SK-N-SH treated with all-trans-retinoic acid at 6 μM for 48 hours (cell line): ENCODE measurements around the gene MED27.

Source experiments
- ATAC-seq: fragments of 200-7000 bp; cut with Tn5 transposase; 3 replicates; pipeline ENCODE4 v1.9.1; 2020; ENCODE audit warnings: mild to moderate bottlenecking, moderate library complexity
- BACH2 ChIP-seq: fragments of 250-450 bp; sonication (Bioruptor Pico); IDR thresholded peaks from 2 replicates; pipeline ENCODE4 v1.9.0; 2021; ENCODE audit warnings: mild to moderate bottlenecking, borderline replicate concordance
- CSDC2 ChIP-seq: fragments of 250-450 bp; sonication (Bioruptor Pico); IDR thresholded peaks from 2 replicates; pipeline ENCODE4 v1.5.0; 2020; ENCODE audit warnings: mild to moderate bottlenecking, moderate library complexity
- ESRRG ChIP-seq: fragments of 250-450 bp; sonication (Bioruptor Pico); IDR thresholded peaks from 2 replicates; pipeline ENCODE4 v1.6.1; 2021; ENCODE audit warnings: mild to moderate bottlenecking
- GLIS3 ChIP-seq: fragments of 250-450 bp; sonication (Bioruptor Pico); IDR thresholded peaks from 2 replicates; pipeline ENCODE4 v1.5.0; 2020; ENCODE audit warnings: mild to moderate bottlenecking, moderate library complexity
- ISL1 ChIP-seq: fragments of 250-450 bp; sonication (Bioruptor Pico); IDR thresholded peaks from 2 replicates; pipeline ENCODE4 v2.1.2; 2022; ENCODE audit warnings: mild to moderate bottlenecking, moderate library complexity
- OSR1 ChIP-seq: fragments of 250-450 bp; sonication (Bioruptor Pico); IDR thresholded peaks from 2 replicates; pipeline ENCODE4 v1.8.0; 2022; ENCODE audit warnings: moderate library complexity, mild to moderate bottlenecking, inconsistent platforms
- POU6F1 ChIP-seq: fragments of 250-450 bp; sonication (Bioruptor Pico); IDR thresholded peaks from 2 replicates; pipeline ENCODE4 v1.8.0; 2021; ENCODE audit warnings: low read depth, mild to moderate bottlenecking, moderate library complexity, borderline replicate concordance
- PPARA ChIP-seq: fragments of 250-450 bp; sonication (Bioruptor Pico); IDR thresholded peaks from 2 replicates; pipeline ENCODE4 v1.5.0; 2020; ENCODE audit warnings: mild to moderate bottlenecking, borderline replicate concordance
- RARB ChIP-seq: fragments of 250-450 bp; sonication (Bioruptor Pico); IDR thresholded peaks from 2 replicates; pipeline ENCODE4 v1.8.0; 2021; ENCODE audit warnings: mild to moderate bottlenecking, moderate library complexity
- SNAI2 ChIP-seq: fragments of 250-450 bp; sonication (Bioruptor Pico); IDR thresholded peaks from 2 replicates; pipeline ENCODE4 v1.5.0; 2020; ENCODE audit warnings: mild to moderate bottlenecking, moderate library complexity
- TCF4 ChIP-seq: fragments of 250-450 bp; sonication (Bioruptor Pico); IDR thresholded peaks from 2 replicates; pipeline ENCODE4 v1.8.0; 2021; ENCODE audit warnings: mild to moderate bottlenecking, moderate library complexity, borderline replicate concordance
- TOX ChIP-seq: fragments of 250-450 bp; sonication (Bioruptor Pico); IDR thresholded peaks from 2 replicates; pipeline ENCODE4 v1.8.0; 2021; ENCODE audit warnings: mild to moderate bottlenecking, moderate library complexity, borderline replicate concordance
- TSHZ2 ChIP-seq: fragments of 250-450 bp; sonication (Bioruptor Pico); IDR thresholded peaks from 2 replicates; pipeline ENCODE4 v1.5.0; 2020; ENCODE audit warnings: mild to moderate bottlenecking, moderate library complexity
- ZC3H10 ChIP-seq: fragments of 250-450 bp; sonication (Bioruptor Pico); IDR thresholded peaks from 2 replicates; pipeline ENCODE4 v1.5.1; 2021; ENCODE audit warnings: mild to moderate bottlenecking, moderate library complexity
- ZFP30 ChIP-seq: fragments of 450-650 bp; formaldehyde crosslinking; IDR thresholded peaks from 2 replicates; pipeline ENCODE4 v1.5.0; 2022; ENCODE audit warnings: mild to moderate bottlenecking, moderate library complexity
- ZNF565 ChIP-seq: fragments of 450-650 bp; formaldehyde crosslinking; conservative IDR thresholded peaks from 2 replicates; pipeline ENCODE4 v1.5.0; 2020; ENCODE audit warnings: low read depth, mild to moderate bottlenecking, moderate library complexity
- ZNF8 ChIP-seq: fragments of 450-650 bp; formaldehyde crosslinking; IDR thresholded peaks from 2 replicates; pipeline ENCODE4 v1.5.0; 2020; ENCODE audit warnings: mild to moderate bottlenecking, moderate library complexity
- TF ChIP-seq, protein P1 (sequence below): fragments of 250-450 bp; sonication (Bioruptor Pico); IDR thresholded peaks from 2 replicates; pipeline ENCODE4 v1.5.1; 2021; ENCODE audit warnings: mild to moderate bottlenecking, moderate library complexity

MED27 gene, protein sequence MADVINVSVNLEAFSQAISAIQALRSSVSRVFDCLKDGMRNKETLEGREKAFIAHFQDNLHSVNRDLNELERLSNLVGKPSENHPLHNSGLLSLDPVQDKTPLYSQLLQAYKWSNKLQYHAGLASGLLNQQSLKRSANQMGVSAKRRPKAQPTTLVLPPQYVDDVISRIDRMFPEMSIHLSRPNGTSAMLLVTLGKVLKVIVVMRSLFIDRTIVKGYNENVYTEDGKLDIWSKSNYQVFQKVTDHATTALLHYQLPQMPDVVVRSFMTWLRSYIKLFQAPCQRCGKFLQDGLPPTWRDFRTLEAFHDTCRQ

DNA sequence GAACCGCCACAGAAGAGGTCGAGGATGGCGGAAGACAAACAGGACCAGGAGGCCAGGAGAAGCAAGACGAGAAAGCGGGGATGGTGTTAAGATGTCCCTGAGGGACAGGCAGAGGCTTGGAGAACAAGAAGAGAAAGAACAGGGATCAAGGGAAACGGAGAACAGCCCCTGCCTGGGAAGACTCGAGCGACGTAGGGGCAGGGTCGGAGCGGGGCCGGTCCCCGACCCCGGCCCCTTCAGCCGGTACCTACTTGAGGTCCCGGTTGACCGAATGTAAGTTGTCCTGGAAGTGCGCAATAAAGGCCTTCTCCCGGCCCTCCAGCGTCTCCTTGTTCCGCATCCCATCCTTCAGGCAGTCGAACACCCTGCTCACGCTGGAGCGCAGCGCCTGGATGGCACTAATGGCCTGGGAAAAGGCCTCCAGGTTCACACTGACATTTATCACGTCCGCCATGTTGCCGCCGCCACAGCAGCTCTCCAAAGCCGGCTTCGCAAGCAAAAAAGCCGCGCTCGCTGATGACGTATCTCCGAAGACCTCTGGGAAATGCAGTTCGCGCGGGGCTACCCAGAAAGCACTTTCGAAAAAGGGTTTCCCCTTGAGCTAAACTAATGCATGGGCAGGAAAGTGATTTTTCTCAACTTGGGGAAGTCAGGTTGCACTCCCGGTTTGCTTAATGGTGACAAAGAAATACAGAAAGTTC lies at the start of gene MED27:
MED27 (minus strand) TSS at position 477 of the 701 bp plus-strand sequence; CDS start at position 454, 23 bp downstream.
- TF ChIP-seq ZC3H10 (CRISPR knock-in tag) = no peak
- TF ChIP-seq, all 23 proteins: peak for 0
- ATAC-seq = peak; percentile 96

GRCh38 chr9:132127888-132128534 lies 48.3 kb upstream of the MED27 start:
- TF ChIP-seq TSHZ2 (no peak), ZNF565 (CRISPR knock-in tag) (no peak), TCF4 (CRISPR knock-in tag) (no peak), ESRRG (CRISPR knock-in tag) (no peak), TOX (no peak), SNAI2 (CRISPR knock-in tag) (no peak), CSDC2 (CRISPR knock-in tag) (no peak), OSR1 (CRISPR knock-in tag) (no peak), ZFP30 (CRISPR knock-in tag) (no peak), BACH2 (CRISPR knock-in tag) (no peak), GLIS3 (CRISPR knock-in tag) (no peak), ISL1 (CRISPR knock-in tag) (no peak), RARB (CRISPR knock-in tag) (no peak), PPARA (CRISPR knock-in tag) (no peak)
- TF ChIP-seq, protein P1, sequence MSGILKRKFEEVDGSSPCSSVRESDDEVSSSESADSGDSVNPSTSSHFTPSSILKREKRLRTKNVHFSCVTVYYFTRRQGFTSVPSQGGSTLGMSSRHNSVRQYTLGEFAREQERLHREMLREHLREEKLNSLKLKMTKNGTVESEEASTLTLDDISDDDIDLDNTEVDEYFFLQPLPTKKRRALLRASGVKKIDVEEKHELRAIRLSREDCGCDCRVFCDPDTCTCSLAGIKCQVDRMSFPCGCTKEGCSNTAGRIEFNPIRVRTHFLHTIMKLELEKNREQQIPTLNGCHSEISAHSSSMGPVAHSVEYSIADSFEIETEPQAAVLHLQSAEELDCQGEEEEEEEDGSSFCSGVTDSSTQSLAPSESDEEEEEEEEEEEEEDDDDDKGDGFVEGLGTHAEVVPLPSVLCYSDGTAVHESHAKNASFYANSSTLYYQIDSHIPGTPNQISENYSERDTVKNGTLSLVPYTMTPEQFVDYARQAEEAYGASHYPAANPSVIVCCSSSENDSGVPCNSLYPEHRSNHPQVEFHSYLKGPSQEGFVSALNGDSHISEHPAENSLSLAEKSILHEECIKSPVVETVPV (CRISPR knock-in tag) = no peak
- ATAC-seq = no peak

DNA sequence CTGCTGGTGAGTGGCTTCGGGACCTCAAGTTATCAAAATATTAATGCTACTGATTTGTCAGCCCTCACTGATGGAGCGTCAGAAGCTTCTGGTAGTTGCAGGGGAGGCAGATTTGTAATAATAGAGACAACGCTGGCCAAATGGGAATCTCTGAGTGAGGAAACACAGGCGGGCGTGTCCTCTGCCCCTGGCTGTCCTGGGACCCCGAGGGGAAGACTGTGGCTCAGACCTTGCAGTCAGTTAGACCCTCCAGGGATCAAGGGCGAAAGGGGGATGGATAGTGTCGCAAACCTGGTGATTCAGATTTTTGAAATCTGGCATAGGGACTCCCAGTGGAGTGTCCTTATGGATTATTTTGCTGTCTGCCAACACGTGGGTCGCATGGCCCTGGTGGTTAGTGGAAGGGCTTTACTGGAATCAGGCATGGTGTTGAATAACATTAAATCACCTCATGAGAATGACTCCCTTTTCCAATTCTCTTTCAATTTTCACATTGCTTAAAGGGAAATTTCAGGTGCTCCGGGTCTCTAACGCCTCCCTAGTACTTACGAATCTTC lies 47.1 kb upstream of the MED27 start:
- TF ChIP-seq PPARA (CRISPR knock-in tag) (no peak), TOX (no peak), ISL1 (CRISPR knock-in tag) (no peak), SNAI2 (CRISPR knock-in tag) (no peak), POU6F1 (CRISPR knock-in tag) (no peak), ZNF8 (no peak)
- TF ChIP-seq, protein P1 (CRISPR knock-in tag) = no peak
- ATAC-seq = no peak
